H1 (cell line): Measurements from ENCODE around the gene LEO1. TPM values are rescaled to one million over a fixed set of nuclear protein-coding genes. Genes with fewer than 3 reads are reported as not detected.

Source experiments
- CTCF ChIA-PET: fragments of 300-600 bp; sonication (Branson Sonifier 250); formaldehyde crosslinking; loops from one replicate; lab custom pipeline; 2021; ENCODE audit not compliant: partially characterized antibody; lab: Charles Lee
- POLR2A ChIA-PET: fragments of 300-600 bp; sonication (Branson Sonifier 250); formaldehyde crosslinking; loops from one replicate; lab custom pipeline; 2021; ENCODE audit warnings: inconsistent platforms; ENCODE audit not compliant: partially characterized antibody; lab: Charles Lee
- DNase-seq, 2 experiments: peaks; one replicate each; pipeline versions ENCODE4 v3.0.0 to v3.0.0-alpha.2; 2010 to 2022; ENCODE audit warnings: low spot score in 2 of 2, low read depth in 1 of 2, mixed read lengths in 1 of 2
- FAIRE-seq: peaks from 2 replicates; lab custom pipeline; 2011; peaks lifted over from hg19 to GRCh38; lab: Jason Lieb, UNC
- H2AFZ ChIP-seq: 2 replicates; pipeline ENCODE4 v1.8.1; 2012; ENCODE audit warnings: low read length, inconsistent platforms
- H2AK5ac ChIP-seq: 2 replicates; pipeline ENCODE4 v1.6.1; 2013; ENCODE audit warnings: low read depth, low read length
- H2BK120ac ChIP-seq: replicated peaks from 2 replicates; pipeline ENCODE3; 2013; ENCODE audit warnings: low read depth, low read length, inconsistent platforms
- H2BK12ac ChIP-seq: 2 replicates; pipeline ENCODE4 v1.6.1; 2013; ENCODE audit warnings: low read depth, low read length
- H2BK15ac ChIP-seq: 2 replicates; pipeline ENCODE4 v1.6.1; 2013; ENCODE audit warnings: low read length
- H2BK20ac ChIP-seq: 2 replicates; pipeline ENCODE4 v1.6.1; 2013; ENCODE audit warnings: low read length
- H2BK5ac ChIP-seq: 2 replicates; pipeline ENCODE4 v1.6.1; 2013; ENCODE audit warnings: low read depth, low read length
- H3K14ac ChIP-seq: 2 replicates; pipeline ENCODE4 v1.6.1; 2013; ENCODE audit warnings: inconsistent platforms; ENCODE audit not compliant: insufficient read length
- H3K18ac ChIP-seq: 2 replicates; pipeline ENCODE4 v1.6.1; 2013; ENCODE audit warnings: low read length; ENCODE audit errors: extremely low read depth
- H3K23ac ChIP-seq: 2 replicates; pipeline ENCODE4 v1.6.1; 2013; ENCODE audit warnings: inconsistent platforms; ENCODE audit not compliant: insufficient read length
- H3K23me2 ChIP-seq: 2 replicates; pipeline ENCODE4 v1.6.1; 2013; ENCODE audit warnings: low read depth, low read length
- H3K27ac ChIP-seq: 2 replicates; pipeline ENCODE4 v1.6.1; 2011; ENCODE audit warnings: low read depth, low read length, inconsistent platforms
- H3K27me3 ChIP-seq, 4 experiments: replicated peaks in 1 of 4; 1 replicate in 1 of 4; 2 replicates in 3 of 4; pipeline versions ENCODE4 v1.6.1 to v1.8.1; 2011 to 2013; ENCODE audit warnings: low read length in 3 of 4, mild to moderate bottlenecking in 3 of 4, inconsistent platforms in 2 of 4, mixed read lengths in 2 of 4, moderate library complexity in 1 of 4; ENCODE audit not compliant: control insufficient read depth in 3 of 4, insufficient read depth in 3 of 4; ENCODE audit errors: extremely low read depth in 1 of 4
- H3K36me3 ChIP-seq, 4 experiments: 2 replicates each; pipeline versions ENCODE4 v1.6.1 to v1.8.1; 2011 to 2013; ENCODE audit warnings: mild to moderate bottlenecking in 4 of 4, low read length in 3 of 4, moderate library complexity in 2 of 4, control low read depth in 1 of 4, inconsistent platforms in 1 of 4; ENCODE audit not compliant: insufficient read depth in 4 of 4, control insufficient read depth in 2 of 4
- H3K4ac ChIP-seq: replicated peaks from 2 replicates; pipeline ENCODE3; 2013; ENCODE audit warnings: low read length, low read depth, mixed read lengths, inconsistent platforms; ENCODE audit not compliant: insufficient read length
- H3K4me1 ChIP-seq, 4 experiments: replicated peaks in 1 of 4; 1 replicate in 1 of 4; 2 replicates in 3 of 4; pipeline versions ENCODE4 v1.6.1 to v1.8.1; 2011 to 2013; ENCODE audit warnings: low read length in 3 of 4, inconsistent platforms in 2 of 4, mixed read lengths in 1 of 4; ENCODE audit not compliant: insufficient read depth in 4 of 4, control insufficient read depth in 3 of 4
- H3K4me2 ChIP-seq, 2 experiments: 2 replicates each; pipeline versions ENCODE4 v1.6.1 to v1.8.1; 2011 to 2013; ENCODE audit warnings: low read depth in 2 of 2, low read length in 2 of 2, control low read depth in 1 of 2, inconsistent platforms in 1 of 2, mild to moderate bottlenecking in 1 of 2; ENCODE audit not compliant: insufficient read depth in 1 of 2
- H3K4me3 ChIP-seq, 4 experiments: fragments of 200-600, 300-600 bp in 1 of 4; sonication (generic), shearing (Covaris generic), sonication (Bioruptor Twin) in 1 of 4; 2 replicates each; pipeline versions ENCODE4 v1.5.1 to v1.8.1; 2011 to 2016; ENCODE audit warnings: low read length in 4 of 4, low read depth in 3 of 4, control low read depth in 2 of 4, inconsistent platforms in 2 of 4, mild to moderate bottlenecking in 2 of 4, mixed read lengths in 1 of 4, moderate library complexity in 1 of 4; ENCODE audit not compliant: insufficient read depth in 2 of 4; ENCODE audit errors: extremely low read depth in 1 of 4
- H3K56ac ChIP-seq: replicated peaks from 2 replicates; pipeline ENCODE3; 2013; ENCODE audit warnings: low read depth, mild to moderate bottlenecking, mixed read lengths, low read length, inconsistent platforms; ENCODE audit not compliant: insufficient read length
- H3K79me1 ChIP-seq: 2 replicates; pipeline ENCODE4 v1.6.1; 2013; ENCODE audit warnings: low read depth, low read length, control low read depth
- H3K79me2 ChIP-seq, 2 experiments: 2 replicates each; pipeline versions ENCODE4 v1.6.1 to v1.8.1; 2012 to 2013; ENCODE audit warnings: low read length in 2 of 2, mild to moderate bottlenecking in 2 of 2, inconsistent platforms in 1 of 2; ENCODE audit not compliant: insufficient read depth in 2 of 2, control insufficient read depth in 1 of 2
- H3K9ac ChIP-seq, 4 experiments: replicated peaks in 1 of 4; 1 replicate in 1 of 4; 2 replicates in 3 of 4; pipeline versions ENCODE4 v1.6.1 to v1.8.1; 2011 to 2013; ENCODE audit warnings: low read depth in 3 of 4, low read length in 3 of 4, control low read depth in 2 of 4, mild to moderate bottlenecking in 2 of 4, moderate library complexity in 2 of 4, inconsistent platforms in 1 of 4; ENCODE audit errors: extremely low read depth in 1 of 4
- H3K9me3 ChIP-seq, 2 experiments: 2 replicates each; pipeline versions ENCODE4 v1.6.1 to v1.8.1; 2012 to 2013; ENCODE audit warnings: mild to moderate bottlenecking in 2 of 2, moderate library complexity in 2 of 2, control low read depth in 1 of 2, inconsistent platforms in 1 of 2, low read depth in 1 of 2, low read length in 1 of 2, mixed read lengths in 1 of 2; ENCODE audit not compliant: insufficient read depth in 2 of 2
- H4K20me1 ChIP-seq, 2 experiments: replicated peaks in 1 of 2; 2 replicates each; pipeline versions ENCODE3 to v1.8.1; 2011 to 2013; ENCODE audit warnings: inconsistent platforms in 2 of 2, low read length in 2 of 2, mild to moderate bottlenecking in 1 of 2; ENCODE audit not compliant: insufficient read depth in 2 of 2, control insufficient read depth in 1 of 2
- H4K5ac ChIP-seq: 2 replicates; pipeline ENCODE4 v1.6.1; 2013; ENCODE audit warnings: low read length, low read depth, mixed read lengths, inconsistent platforms; ENCODE audit not compliant: insufficient read length
- H4K8ac ChIP-seq: 2 replicates; pipeline ENCODE4 v1.8.0; 2013; ENCODE audit warnings: mild to moderate bottlenecking, moderate library complexity, low read length, inconsistent platforms; ENCODE audit not compliant: insufficient read depth; ENCODE audit errors: extremely low read depth
- H4K91ac ChIP-seq: replicated peaks from 2 replicates; pipeline ENCODE3; 2013; ENCODE audit warnings: low read length, mixed read lengths, inconsistent platforms; ENCODE audit not compliant: insufficient read length
- CTCF ChIP-seq, 3 experiments: IDR thresholded peaks; 1 replicate in 2 of 3; 2 replicates in 1 of 3; pipeline versions ENCODE4 v1.5.1 to v1.6.1; 2011; ENCODE audit warnings: low read length in 3 of 3, mild to moderate bottlenecking in 3 of 3, inconsistent platforms in 2 of 3, low read depth in 1 of 3, moderate library complexity in 1 of 3; ENCODE audit not compliant: insufficient read depth in 1 of 3; ENCODE audit errors: control extremely low read depth in 1 of 3
- EGR1 ChIP-seq: IDR thresholded peaks from 2 replicates; pipeline ENCODE4 v1.6.1; 2011; ENCODE audit warnings: low read depth, low read length, borderline replicate concordance
- RAD21 ChIP-seq, 2 experiments: IDR thresholded peaks in 1 of 2; conservative IDR thresholded peaks in 1 of 2; 2 replicates each; pipeline ENCODE4 v1.6.1; 2011; ENCODE audit warnings: low read depth in 2 of 2, low read length in 2 of 2, improper control_type of control experiment in 1 of 2, inconsistent platforms in 1 of 2, mild to moderate bottlenecking in 1 of 2, moderate library complexity in 1 of 2
- WGBS, 2 experiments: shearing (Covaris generic) in 1 of 2; methylation state at CpG; one replicate each; pipeline versions ENCODE4 v1.1.6 to v1.1.7; 2013 to 2015; ENCODE audit warnings: low lambda C conversion rate in 2 of 2, mixed read lengths in 2 of 2, inconsistent platforms in 1 of 2, low coverage in 1 of 2, missing lambda C conversion rate in 1 of 2; ENCODE audit not compliant: insufficient replicate concordance in 2 of 2, insufficient coverage in 1 of 2, insufficient read length in 1 of 2; ENCODE audit errors: extremely low coverage in 1 of 2, missing lambda C conversion rate in 1 of 2; 5-methylcytosine and 5-hydroxymethylcytosine counted together
- polyA plus RNA-seq, 7 experiments: library from polyadenylated mRNA; depleted of rRNA in 3 of 7; stranded (reverse) in 5 of 7; unstranded in 2 of 7; fragments of >200 nt in 5 of 7; fragments of 200-250 nt in 2 of 7; gene quantifications; 1 replicate in 5 of 7; 2 replicates in 1 of 7; 4 replicates in 1 of 7; pipeline versions ENCODE4 v1.2.1 to v1.2.3, GENCODE V29; 2011 to 2013; ENCODE audit warnings: missing spikeins in 2 of 7, mixed read lengths in 2 of 7
- total RNA-seq: library from RNA; stranded (reverse); fragmentation: NEBNext Ultra II Directional; extraction: Animal tissue kit (Norgen Biotek cat#: 25700); gene quantifications from 2 replicates; pipeline ENCODE4 v1.2.1, GENCODE V29; 2021

Gene LEO1
- total and polyA plus RNA-seq, 2 of the 8 experiments (the other 6 are each of a cell fraction or from before 2014, with no cell fraction given) = 1.6 to 27.4 TPM

- no peak overlapping the region for H2BK12ac ChIP-seq
- WGBS, 2 experiments = 51% methylated on average over 2 of the region's 2 CpGs; no CpG with 5 or more reads in 1 of the 2 experiments
- peaks cover 0 to 10% of the 10 kb centered on the region in 2 experiments; a peak in 1 of 4 replicates for H3K9me3 ChIP-seq
- no peaks in the 10 kb centered on the region for H3K79me2 ChIP-seq
- H3K4ac ChIP-seq = no peak overlapping the region
- no peak overlapping the region for H2BK15ac ChIP-seq
- H3K79me1 ChIP-seq = no peaks in the 10 kb centered on the region
- H2BK120ac ChIP-seq = no peak overlapping the region
- no peak overlapping the region for H4K8ac ChIP-seq
- no peak for FAIRE-seq
- H4K5ac ChIP-seq = no peak overlapping the region
- no peak overlapping the region for H4K91ac ChIP-seq
- no peak overlapping the region for H3K56ac ChIP-seq
- no peak overlapping the region for H3K27ac ChIP-seq
- no peak overlapping the region for H3K9ac ChIP-seq
- H2BK20ac ChIP-seq = no peak overlapping the region
- no peak overlapping the region for H2AFZ ChIP-seq
- no peak overlapping the region for H3K18ac ChIP-seq
- H3K36me3 ChIP-seq = no peaks in the 10 kb centered on the region; a peak in 1 of 8 replicates
- H3K14ac ChIP-seq = no peak overlapping the region
- no peak overlapping the region for H3K4me3 ChIP-seq
- no peak overlapping the region for H3K4me2 ChIP-seq
- no peaks in the 10 kb centered on the region for H3K4me1 ChIP-seq
- no peaks in the 10 kb centered on the region for H4K20me1 ChIP-seq
- TF ChIP-seq RAD21 (IDR thresholded peaks at IDR 0.05 in 1 of 2, conservative IDR thresholded peaks at IDR 0.05 in 1 of 2; ENCODE audit: low read depth in 2 of 2, low read length in 2 of 2) (peak in 1 of 2 experiments; percentile 26; a peak in 3 of 4 replicates), EGR1 (no peak), CTCF (IDR thresholded peaks at IDR 0.05; ENCODE audit: control extremely low read depth in 1 of 3, insufficient read depth in 1 of 3, low read depth in 1 of 3, low read length in 3 of 3) (peak in 2 of 3 experiments; percentile 31 to 61; a peak in 2 of 4 replicates)
- no peak for DNase-seq
- no peaks in the 10 kb centered on the region for H3K27me3 ChIP-seq
- no peaks in the 10 kb centered on the region for H3K23me2 ChIP-seq
- POLR2A ChIA-PET = interaction anchor here (0.6 to 1.0 kb wide), 3 partner anchors 11 to 346 kb away, joined by 3 read pairs; no protein-coding TSS in a partner anchor
- CTCF ChIA-PET = interaction anchor here (0.6 to 3.6 kb wide), 29 partner anchors 10 to 239 kb away, joined by 3 to 34 read pairs (median 5); partner anchors contain the start of gene TMOD3
- no peak overlapping the region for H2AK5ac ChIP-seq
- H3K23ac ChIP-seq = no peak overlapping the region
- H2BK5ac ChIP-seq = no peak overlapping the region
Measured at GRCh38 chr15:51888593-51889195, 82.9 kb downstream of the LEO1 start.
